Raji (cell line): ENCODE data around the gene FOXO1.

Experiments used
- POLR2A ChIP-seq: IDR thresholded peaks from 2 replicates; pipeline ENCODE4 v1.6.1; 2011; ENCODE audit warnings: low read depth, low read length, control low read depth; ENCODE audit not compliant: insufficient read depth

Gene FOXO1

GRCh38 chr13:40565282-40566148 lies 100.9 kb downstream of the FOXO1 start:
- no peak for TF ChIP-seq POLR2A

DNA sequence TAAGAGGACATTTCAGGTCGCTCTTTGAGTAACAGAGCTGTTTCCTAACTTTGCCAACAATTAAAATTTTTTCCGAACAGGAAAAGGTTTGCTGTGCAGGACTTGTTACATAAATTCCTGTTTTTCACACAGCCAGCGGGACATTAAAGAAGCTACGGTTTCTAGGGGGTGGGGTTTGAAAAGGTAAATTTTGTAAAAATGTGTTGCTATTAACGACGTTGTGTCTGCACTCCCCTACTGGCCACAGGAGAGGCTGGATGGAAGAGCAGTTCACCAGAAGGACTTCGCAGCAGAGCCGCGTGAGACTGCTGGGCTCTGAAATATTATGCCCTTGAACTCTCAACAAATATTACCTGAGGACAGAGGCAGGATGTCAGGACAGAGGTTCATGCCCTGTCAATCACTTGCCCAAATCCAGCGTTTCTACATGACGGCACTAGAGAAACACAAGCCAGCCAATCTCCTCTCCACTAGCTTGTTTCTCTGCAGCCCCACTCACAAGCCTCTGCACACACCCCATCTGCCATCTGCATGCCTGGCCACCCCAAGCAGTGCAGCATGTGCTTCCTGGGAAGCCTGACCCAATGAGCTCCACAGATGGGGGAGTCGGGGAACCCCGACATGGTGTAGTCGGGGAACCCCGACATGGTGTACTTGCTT lies 102.0 kb downstream of the FOXO1 start:
- no peak for TF ChIP-seq POLR2A

GRCh38 chr13:40563350-40564125 lies 102.9 kb downstream of the FOXO1 start:
- no peak for TF ChIP-seq POLR2A

DNA sequence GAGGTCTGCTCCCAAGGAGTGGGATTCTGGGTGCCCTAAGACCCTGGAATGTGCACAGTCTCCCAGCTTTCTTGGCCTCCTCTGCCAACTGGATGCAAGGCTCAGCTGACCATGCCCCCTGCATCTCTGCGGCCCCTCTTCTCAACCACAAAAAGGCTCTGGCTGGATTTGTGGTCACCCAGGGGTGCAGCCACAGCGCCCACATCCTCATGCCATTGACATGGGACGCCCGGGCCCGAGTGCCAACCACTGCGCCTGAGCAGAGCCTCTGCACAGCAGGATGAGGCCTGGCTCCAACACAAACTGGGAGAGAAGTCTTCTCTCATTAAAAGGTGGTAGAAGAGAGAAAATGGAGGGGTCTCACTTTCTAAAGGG lies 103.5 kb downstream of the FOXO1 start:
- TF ChIP-seq POLR2A = no peak

- no peak for TF ChIP-seq POLR2A
Observed at GRCh38 chr13:40559915-40560314, 106.5 kb downstream of the FOXO1 start.

- TF ChIP-seq POLR2A = no peak
Observed at GRCh38 chr13:40558656-40559055, 107.8 kb downstream of the FOXO1 start.

DNA sequence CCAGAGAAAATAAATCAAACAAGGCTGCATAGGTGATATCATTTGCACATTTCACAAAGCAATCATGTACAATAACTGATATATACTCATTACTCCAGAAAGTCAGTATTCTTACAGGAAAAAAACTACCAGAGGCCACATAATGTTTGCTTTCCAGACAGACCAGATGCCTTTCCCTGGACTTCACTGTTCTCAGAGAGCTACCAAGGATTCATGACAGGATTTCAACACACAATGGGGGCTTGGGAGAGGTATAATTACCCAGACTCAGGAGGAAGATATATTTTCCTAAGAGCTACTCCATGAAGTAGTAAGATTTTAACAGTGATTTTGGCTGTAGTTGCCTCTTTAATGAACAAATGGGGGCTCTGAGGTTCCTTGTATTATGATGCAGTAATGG lies 110.0 kb downstream of the FOXO1 start:
- TF ChIP-seq POLR2A = no peak

DNA sequence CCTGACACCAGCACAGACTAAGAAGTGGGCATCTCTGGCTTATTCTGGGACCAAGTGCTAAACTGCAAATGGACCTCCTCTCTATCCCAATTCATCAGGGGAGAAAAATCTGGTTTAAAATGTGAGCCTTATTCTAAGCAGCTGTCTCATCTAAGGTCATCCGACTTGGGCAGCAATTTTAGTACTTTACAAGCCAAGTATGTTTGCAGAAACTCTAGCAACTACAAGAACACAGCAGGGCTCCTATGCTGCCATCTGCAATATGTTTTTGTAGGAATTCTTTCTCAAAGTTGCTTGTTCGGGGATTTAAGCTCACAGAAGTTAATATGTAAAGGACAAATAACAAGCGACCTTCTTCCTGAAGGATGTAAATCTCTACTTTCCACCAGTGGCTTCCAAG lies 113.1 kb downstream of the FOXO1 start:
- TF ChIP-seq POLR2A = no peak

DNA sequence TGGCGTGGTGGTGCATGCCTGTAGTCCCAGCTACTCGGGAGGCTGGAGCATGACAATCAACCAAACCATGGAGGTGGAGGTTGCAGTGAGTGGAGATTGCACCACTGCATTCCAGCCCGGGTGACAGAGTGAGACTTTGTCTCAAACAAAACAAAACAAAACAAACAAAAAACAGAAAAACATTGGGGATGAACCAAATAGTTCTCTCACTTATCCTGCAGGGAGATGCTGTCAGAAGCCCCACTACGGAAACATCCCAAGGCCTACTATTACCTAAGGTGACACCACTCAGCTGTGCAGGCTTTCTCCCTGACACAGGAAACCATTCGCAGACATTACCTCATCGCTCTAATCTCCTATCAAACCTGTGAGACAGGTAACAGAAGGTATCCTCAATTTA lies 113.5 kb downstream of the FOXO1 start:
- no peak for TF ChIP-seq POLR2A

DNA sequence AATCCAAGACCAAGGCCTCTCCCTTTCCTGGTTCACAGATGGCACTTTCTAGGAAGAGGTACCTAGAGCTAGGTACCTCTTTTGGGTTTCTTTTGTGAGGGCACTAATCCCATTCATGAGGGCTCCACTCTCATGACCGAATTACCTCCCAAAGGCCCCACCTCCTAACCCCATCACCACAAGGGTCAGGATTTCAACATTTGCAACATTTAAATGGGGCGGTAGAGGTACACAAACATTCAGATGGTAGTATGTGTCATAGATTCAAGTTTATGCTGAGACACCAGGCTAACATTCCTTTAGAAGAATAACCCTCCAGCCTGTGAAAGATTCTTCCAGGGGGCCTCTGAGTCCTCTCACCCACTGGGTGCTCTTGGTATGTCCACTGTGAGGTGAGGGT lies 116.3 kb downstream of the FOXO1 start:
- no peak for TF ChIP-seq POLR2A

DNA sequence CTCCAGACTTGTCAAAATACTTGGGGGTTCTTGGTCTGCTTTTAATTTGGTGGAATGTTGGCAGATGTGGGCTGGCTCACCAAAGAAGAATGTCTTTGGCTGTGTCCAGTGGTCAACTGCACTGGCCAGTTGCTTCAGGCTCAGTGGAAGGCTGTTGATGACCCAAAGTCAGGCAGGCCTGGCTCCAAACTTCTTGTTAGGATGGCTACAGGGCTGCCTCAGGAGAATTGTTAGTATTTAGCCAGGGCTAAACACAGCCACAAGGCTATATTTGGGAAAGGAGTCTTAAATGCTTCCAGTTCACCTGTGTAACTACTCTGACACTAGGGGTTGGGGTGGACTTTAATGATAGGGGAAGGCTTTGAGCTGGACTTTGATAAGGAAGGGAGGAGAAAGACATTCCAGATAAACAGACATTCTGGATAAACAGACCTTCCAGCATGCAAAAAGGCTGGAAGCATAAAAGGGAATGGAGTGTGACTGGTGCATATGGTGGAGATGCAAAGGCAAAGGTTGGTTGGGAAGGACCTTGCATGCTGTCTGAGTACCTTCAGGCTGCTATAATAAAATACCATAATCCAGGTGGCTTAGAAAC lies 116.8 kb downstream of the FOXO1 start:
- TF ChIP-seq POLR2A = no peak

GRCh38 chr13:40547591-40548315 lies 118.7 kb downstream of the FOXO1 start:
- no peak for TF ChIP-seq POLR2A

DNA sequence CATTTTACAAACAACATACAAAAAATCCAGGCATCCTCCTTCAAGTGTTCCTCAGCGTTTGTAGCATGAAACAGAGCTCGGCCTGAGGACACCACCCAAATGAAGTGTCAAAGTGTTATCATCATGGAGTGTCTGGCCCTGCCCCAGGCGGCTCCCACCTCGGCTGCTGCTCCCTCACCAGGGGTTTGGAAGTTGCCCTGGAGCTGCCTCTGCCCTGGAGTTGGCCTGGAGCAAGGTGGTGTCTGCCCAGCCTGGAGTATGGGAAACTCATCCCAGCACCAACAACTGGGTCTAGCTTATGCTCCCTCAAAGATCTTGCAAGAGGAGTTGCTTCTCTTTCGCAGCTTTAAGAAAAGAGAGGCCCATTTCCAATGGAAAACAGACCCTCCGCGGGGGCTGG lies 120.4 kb downstream of the FOXO1 start:
- no peak for TF ChIP-seq POLR2A

DNA sequence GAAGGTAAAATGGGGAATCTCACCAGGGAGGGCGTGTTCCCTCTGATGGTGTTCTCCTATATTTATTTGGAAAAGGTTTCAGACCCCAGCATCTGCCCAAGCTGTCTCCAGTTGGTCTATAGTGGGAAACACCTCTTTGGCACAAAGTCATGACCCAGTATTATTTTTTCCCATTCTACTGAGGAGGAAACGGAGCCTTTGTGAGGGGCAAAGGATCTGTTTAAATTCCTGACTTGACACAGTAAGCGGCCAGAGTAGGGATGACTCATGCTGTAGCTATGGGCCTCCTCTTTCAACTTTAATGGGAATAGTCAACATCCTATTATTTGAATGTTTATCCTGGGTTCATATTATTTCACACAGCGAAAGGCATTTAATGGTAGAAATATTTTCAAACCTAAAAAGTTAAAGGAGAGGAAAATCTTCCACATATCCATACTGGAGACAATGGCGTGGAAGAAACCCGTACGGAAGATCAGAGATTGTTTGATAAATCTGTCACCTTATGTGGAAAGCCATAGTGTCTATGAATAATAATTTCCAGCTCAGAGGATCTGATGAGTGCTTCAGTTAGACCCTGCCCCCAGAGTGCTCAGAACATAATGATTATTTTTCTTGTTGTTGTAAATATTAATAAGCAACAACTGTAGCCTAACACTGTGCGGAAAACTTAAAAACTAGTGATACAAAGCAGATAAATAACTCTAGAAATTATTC lies 126.0 kb downstream of the FOXO1 start:
- no peak for TF ChIP-seq POLR2A

DNA sequence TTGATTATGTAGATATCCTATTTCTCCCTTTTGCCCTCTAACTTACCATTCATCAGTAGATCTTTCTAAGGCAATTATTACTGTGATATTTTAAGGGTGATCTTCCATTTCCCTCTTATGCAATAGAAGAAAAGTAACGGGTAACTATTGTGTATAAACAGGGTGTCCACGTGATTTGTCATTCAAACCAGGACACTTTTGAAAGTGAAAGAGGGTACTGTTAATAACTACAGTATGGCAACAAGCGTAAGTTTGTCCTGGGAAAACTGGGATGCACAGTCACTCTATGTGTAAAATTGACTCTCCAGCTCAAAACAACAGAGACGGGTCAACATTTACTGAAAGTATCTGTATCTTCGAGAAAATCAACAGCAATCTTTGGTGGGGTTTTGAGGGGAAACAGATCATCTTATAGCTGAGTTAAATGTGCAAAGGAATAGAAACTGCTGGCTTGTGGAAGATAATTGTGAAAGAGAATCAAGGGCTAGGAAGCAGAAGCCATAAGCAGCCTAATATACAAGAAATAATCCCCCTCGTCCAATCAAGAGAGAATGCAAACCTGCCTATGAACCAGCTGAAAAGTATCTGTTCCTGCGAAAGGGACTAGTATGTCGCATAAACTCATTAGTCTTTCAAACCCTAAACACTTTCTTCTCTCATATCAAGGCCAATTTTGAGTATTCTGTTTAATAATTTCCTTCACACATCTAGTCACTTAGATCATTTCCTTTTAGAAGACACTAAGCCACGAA lies 126.7 kb downstream of the FOXO1 start:
- no peak for TF ChIP-seq POLR2A
